ENCODE measurements around the gene CCDC83. TPM values are rescaled to one million over a fixed set of nuclear protein-coding genes. Genes with fewer than 3 reads are reported as not detected.

Gene CCDC83
- total and polyA plus RNA-seq, 9 of the 15 experiments (the other 6 are each of a cell fraction or from before 2014, with no cell fraction given): not detected

DNA sequence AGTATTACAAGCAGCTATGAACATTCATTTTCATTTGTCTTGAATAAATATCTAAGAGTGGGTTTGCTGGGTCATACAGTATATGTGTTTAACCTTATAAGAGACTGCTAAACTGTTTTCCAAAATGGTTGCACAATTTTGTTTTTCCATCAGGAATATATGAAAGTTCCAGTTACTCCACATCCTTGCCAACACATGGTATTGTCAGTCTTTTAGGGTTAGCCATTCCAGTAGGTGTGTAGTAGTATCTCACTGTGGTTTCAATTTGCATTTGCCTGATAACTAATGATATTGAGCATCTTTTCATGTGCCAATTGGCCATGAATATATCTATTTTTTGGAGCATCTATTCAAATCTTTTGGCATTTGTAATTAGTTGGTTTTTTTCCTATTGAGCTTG, 7.7 kb upstream of the CCDC83 start (continued):
- TF ChIP-seq CTBP1 (IDR thresholded peaks at IDR 0.05; ENCODE audit: borderline replicate concordance): no peak
- TF ChIP-seq, protein P1, sequence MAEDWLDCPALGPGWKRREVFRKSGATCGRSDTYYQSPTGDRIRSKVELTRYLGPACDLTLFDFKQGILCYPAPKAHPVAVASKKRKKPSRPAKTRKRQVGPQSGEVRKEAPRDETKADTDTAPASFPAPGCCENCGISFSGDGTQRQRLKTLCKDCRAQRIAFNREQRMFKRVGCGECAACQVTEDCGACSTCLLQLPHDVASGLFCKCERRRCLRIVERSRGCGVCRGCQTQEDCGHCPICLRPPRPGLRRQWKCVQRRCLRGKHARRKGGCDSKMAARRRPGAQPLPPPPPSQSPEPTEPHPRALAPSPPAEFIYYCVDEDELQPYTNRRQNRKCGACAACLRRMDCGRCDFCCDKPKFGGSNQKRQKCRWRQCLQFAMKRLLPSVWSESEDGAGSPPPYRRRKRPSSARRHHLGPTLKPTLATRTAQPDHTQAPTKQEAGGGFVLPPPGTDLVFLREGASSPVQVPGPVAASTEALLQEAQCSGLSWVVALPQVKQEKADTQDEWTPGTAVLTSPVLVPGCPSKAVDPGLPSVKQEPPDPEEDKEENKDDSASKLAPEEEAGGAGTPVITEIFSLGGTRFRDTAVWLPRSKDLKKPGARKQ (CRISPR knock-in tag; IDR thresholded peaks at IDR 0.05): no peak

DNA sequence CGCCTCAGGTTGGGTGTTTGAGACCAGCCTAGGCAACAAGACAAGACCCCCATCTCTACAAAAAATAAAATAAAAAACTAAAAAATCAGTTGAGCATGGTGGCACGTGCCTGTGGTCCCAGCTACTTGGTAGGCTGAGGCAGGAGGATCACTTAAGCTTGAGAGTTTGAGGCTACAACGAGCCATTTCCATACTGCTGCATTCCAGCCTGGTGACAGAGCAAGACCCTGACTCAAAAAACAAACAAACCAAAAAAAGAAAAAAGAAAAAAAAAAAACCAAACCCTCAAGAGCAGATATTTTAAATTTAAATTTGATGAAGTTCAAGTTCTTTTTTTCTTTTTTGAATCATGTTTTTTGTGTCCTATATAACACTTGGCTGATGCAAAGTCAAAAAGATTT, 7.2 kb upstream of the CCDC83 start:
- no peak for FAIRE-seq

More for the DNA sequence above, 7.2 kb upstream of the CCDC83 start:
- no peak overlapping the region for H3K4me2 ChIP-seq (ENCODE audit: insufficient read depth, low read length)
- BruUV-seq (replicated peaks): no TSS peak
- no peak overlapping the region for H3K4me3 ChIP-seq
- no peak for DNase-seq (ENCODE audit: extremely low read depth in 1 of 4, low spot score in 3 of 4)
- H3K9me1 ChIP-seq (ENCODE audit: control insufficient read depth, insufficient read depth, low read length): no peaks in the 10 kb centered on the region
- no peaks in the 10 kb centered on the region for H3K4me1 ChIP-seq (replicated peaks in 1 of 2; ENCODE audit: control insufficient read depth in 2 of 2, insufficient read depth in 2 of 2, low read length in 2 of 2)
- H3K27me3 ChIP-seq (ENCODE audit: control insufficient read depth in 2 of 2, insufficient read depth in 2 of 2, low read length in 2 of 2): no peaks in the 10 kb centered on the region
- no peaks in the 10 kb centered on the region for H3K79me2 ChIP-seq (ENCODE audit: control insufficient read depth, insufficient read depth, low read length)
- ATAC-seq: no peak
- no peaks in the 10 kb centered on the region for H3K9me3 ChIP-seq (replicated peaks; ENCODE audit: control insufficient read depth, insufficient read depth, low read depth, low read length)
- in situ Hi-C loops (cut with MboI) (no loop called here), intact Hi-C loops (cut with micrococcal nuclease) (no loop called here)
- ChIA-PET POLR2A (no interaction called here), CTCF (ENCODE audit: low intra/inter-chr PET ratio) (no interaction called here)
- no peak for TF ChIP-seq ZNF707 (CRISPR knock-in tag; conservative IDR thresholded peaks at IDR 0.05)
- TF ChIP-seq MEIS2 (IDR thresholded peaks at IDR 0.05; ENCODE audit: partially characterized antibody): no peak
- TF ChIP-seq RBM39 (optimal IDR thresholded peaks at IDR 0.05; ENCODE audit: low read depth, low read length): no peak
- TF ChIP-seq HDAC3 (IDR thresholded peaks at IDR 0.05; ENCODE audit: borderline replicate concordance, partially characterized antibody): no peak
- TF ChIP-seq, protein P2, sequence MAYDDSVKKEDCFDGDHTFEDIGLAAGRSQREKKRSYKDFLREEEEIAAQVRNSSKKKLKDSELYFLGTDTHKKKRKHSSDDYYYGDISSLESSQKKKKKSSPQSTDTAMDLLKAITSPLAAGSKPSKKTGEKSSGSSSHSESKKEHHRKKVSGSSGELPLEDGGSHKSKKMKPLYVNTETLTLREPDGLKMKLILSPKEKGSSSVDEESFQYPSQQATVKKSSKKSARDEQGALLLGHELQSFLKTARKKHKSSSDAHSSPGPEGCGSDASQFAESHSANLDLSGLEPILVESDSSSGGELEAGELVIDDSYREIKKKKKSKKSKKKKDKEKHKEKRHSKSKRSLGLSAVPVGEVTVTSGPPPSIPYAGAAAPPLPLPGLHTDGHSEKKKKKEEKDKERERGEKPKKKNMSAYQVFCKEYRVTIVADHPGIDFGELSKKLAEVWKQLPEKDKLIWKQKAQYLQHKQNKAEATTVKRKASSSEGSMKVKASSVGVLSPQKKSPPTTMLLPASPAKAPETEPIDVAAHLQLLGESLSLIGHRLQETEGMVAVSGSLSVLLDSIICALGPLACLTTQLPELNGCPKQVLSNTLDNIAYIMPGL (CRISPR knock-in tag; IDR thresholded peaks at IDR 0.05): no peak
- TF ChIP-seq ZNF232 (CRISPR knock-in tag; IDR thresholded peaks at IDR 0.05): no peak
- TF ChIP-seq NCOA6 (IDR thresholded peaks at IDR 0.05): no peak
- no peak for TF ChIP-seq ZNF124 (CRISPR knock-in tag; IDR thresholded peaks at IDR 0.05)
- no peak for TF ChIP-seq HIVEP1 (CRISPR knock-in tag; IDR thresholded peaks at IDR 0.05)
- no peak for TF ChIP-seq CEBPG (CRISPR knock-in tag; IDR thresholded peaks at IDR 0.05)
- TF ChIP-seq CEBPG (tag; conservative IDR thresholded peaks at IDR 0.05 in 1 of 2, IDR thresholded peaks at IDR 0.05 in 1 of 2): no peak
- no peak for TF ChIP-seq RFX5 (IDR thresholded peaks at IDR 0.05; ENCODE audit: low read depth, low read length)
- TF ChIP-seq FOXP1 (CRISPR knock-in tag; IDR thresholded peaks at IDR 0.05): no peak
- no peak for TF ChIP-seq MCM5 (IDR thresholded peaks at IDR 0.05; ENCODE audit: low read depth)
- no peak for TF ChIP-seq MYNN (IDR thresholded peaks at IDR 0.05)
- TF ChIP-seq MYNN (CRISPR knock-in tag; IDR thresholded peaks at IDR 0.05): no peak
- no peak for TF ChIP-seq ASH1L (IDR thresholded peaks at IDR 0.05; ENCODE audit: borderline replicate concordance, low read depth, partially characterized antibody)
- no peak for TF ChIP-seq ZNF785 (CRISPR knock-in tag; IDR thresholded peaks at IDR 0.05)
- 3% methylated on average over 3 of the region's 3 CpGs for WGBS (ENCODE audit: insufficient coverage, low coverage, missing lambda C conversion rate)
- no peaks in the 10 kb centered on the region for H3K36me3 ChIP-seq (ENCODE audit: control insufficient read depth, insufficient read depth, low read length)
- H3K9ac ChIP-seq (ENCODE audit: insufficient read depth in 1 of 2, low read depth in 2 of 2, low read length in 2 of 2): no peak overlapping the region
- H2AFZ ChIP-seq (ENCODE audit: low read depth, low read length): no peak overlapping the region
- H4K20me1 ChIP-seq (replicated peaks; ENCODE audit: control insufficient read depth, insufficient read depth, low read length): no peaks in the 10 kb centered on the region
- no peak overlapping the region for H3K27ac ChIP-seq (ENCODE audit: extremely low read depth, low read depth, low read length)

All from K562 (cell line).